HL-60 (cell line): ENCODE measurements around the gene COBLL1.

Experiments
- DNase-seq, 2 experiments: peaks; one replicate each; pipeline ENCODE4 v3.0.0-alpha.2; 2010 to 2020; ENCODE audit warnings: low read depth in 1 of 2, low spot score in 1 of 2
- H3K27ac ChIP-seq: fragments of 250-450 bp; sonication (Bioruptor Pico); replicated peaks from 2 replicates; pipeline ENCODE4 v1.5.1; 2020; ENCODE audit warnings: mild to moderate bottlenecking, moderate library complexity
- H3K27me3 ChIP-seq: fragments of 250-450 bp; sonication (Bioruptor Pico); 2 replicates; pipeline ENCODE4 v1.5.1; 2021; ENCODE audit warnings: mild to moderate bottlenecking, moderate library complexity; ENCODE audit not compliant: insufficient read depth, poor library complexity, severe bottlenecking
- H3K4me3 ChIP-seq: replicated peaks from 2 replicates; pipeline ENCODE4 v1.5.1; 2011; ENCODE audit warnings: mild to moderate bottlenecking, control low read depth, low read length; ENCODE audit not compliant: insufficient read depth
- GABPA ChIP-seq: IDR thresholded peaks from 2 replicates; pipeline ENCODE4 v1.6.1; 2012; ENCODE audit warnings: low read depth
- POLR2AphosphoS5 ChIP-seq: IDR thresholded peaks from 2 replicates; pipeline ENCODE4 v1.6.1; 2012; ENCODE audit warnings: low read depth
- SPI1 ChIP-seq: IDR thresholded peaks from 2 replicates; pipeline ENCODE4 v1.6.1; 2012; ENCODE audit warnings: low read depth, mild to moderate bottlenecking, borderline replicate concordance
- TF ChIP-seq, protein P1 (sequence below): IDR thresholded peaks from one replicate; pipeline ENCODE4 v1.5.1; 2011; ENCODE audit warnings: low read length, control low read depth, inconsistent platforms; ENCODE audit not compliant: insufficient read depth
- TF ChIP-seq, protein P2 (sequence below): IDR thresholded peaks from 2 replicates; pipeline ENCODE4 v1.6.1; 2012; ENCODE audit warnings: low read depth; ENCODE audit not compliant: insufficient replicate concordance

COBLL1 gene

DNA sequence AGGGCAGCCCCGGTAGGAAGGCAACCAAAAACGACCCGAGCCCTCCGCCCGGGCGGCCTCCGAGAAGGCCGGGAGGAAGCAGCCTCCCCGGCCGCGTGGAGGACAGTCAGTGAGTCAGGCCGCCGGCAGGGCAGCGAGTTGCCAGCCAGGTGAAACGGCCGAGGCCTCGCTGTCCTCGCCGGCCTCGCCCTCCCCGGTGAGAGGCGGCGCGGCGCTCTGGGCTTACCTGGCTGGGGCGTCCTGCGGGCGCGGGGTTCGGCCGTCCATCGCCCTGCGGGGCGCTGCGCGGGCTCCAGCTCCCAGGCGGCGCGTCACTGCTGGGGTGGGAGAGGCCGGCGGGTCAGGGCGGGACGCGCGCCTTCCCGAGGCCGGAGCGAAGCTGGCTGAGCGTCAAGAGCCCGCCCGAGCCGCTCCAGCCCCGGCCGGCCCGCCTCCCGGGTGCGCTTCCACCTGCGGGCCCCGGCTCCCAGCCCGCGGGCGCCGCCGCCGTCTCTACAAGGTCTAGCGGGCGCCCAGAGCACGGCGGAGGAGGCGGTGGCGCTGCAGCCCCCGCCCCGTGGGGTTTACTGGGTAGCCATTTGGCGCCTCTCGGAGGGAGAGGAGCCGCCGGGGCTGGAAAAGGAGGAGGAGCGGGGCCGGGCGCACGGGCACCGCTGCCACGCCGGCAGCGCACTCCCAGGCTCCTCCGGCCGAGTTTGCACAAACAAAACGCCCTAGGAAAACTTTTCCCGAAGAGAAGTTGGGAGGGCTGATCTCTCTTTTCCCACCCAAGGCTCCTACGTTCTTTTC, 499 bp downstream of the COBLL1 start:
- TF ChIP-seq GABPA (no peak), POLR2AphosphoS5 (no peak), SPI1 (no peak)
- TF ChIP-seq, protein P1, sequence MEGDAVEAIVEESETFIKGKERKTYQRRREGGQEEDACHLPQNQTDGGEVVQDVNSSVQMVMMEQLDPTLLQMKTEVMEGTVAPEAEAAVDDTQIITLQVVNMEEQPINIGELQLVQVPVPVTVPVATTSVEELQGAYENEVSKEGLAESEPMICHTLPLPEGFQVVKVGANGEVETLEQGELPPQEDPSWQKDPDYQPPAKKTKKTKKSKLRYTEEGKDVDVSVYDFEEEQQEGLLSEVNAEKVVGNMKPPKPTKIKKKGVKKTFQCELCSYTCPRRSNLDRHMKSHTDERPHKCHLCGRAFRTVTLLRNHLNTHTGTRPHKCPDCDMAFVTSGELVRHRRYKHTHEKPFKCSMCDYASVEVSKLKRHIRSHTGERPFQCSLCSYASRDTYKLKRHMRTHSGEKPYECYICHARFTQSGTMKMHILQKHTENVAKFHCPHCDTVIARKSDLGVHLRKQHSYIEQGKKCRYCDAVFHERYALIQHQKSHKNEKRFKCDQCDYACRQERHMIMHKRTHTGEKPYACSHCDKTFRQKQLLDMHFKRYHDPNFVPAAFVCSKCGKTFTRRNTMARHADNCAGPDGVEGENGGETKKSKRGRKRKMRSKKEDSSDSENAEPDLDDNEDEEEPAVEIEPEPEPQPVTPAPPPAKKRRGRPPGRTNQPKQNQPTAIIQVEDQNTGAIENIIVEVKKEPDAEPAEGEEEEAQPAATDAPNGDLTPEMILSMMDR, result no peak
- TF ChIP-seq, protein P2, sequence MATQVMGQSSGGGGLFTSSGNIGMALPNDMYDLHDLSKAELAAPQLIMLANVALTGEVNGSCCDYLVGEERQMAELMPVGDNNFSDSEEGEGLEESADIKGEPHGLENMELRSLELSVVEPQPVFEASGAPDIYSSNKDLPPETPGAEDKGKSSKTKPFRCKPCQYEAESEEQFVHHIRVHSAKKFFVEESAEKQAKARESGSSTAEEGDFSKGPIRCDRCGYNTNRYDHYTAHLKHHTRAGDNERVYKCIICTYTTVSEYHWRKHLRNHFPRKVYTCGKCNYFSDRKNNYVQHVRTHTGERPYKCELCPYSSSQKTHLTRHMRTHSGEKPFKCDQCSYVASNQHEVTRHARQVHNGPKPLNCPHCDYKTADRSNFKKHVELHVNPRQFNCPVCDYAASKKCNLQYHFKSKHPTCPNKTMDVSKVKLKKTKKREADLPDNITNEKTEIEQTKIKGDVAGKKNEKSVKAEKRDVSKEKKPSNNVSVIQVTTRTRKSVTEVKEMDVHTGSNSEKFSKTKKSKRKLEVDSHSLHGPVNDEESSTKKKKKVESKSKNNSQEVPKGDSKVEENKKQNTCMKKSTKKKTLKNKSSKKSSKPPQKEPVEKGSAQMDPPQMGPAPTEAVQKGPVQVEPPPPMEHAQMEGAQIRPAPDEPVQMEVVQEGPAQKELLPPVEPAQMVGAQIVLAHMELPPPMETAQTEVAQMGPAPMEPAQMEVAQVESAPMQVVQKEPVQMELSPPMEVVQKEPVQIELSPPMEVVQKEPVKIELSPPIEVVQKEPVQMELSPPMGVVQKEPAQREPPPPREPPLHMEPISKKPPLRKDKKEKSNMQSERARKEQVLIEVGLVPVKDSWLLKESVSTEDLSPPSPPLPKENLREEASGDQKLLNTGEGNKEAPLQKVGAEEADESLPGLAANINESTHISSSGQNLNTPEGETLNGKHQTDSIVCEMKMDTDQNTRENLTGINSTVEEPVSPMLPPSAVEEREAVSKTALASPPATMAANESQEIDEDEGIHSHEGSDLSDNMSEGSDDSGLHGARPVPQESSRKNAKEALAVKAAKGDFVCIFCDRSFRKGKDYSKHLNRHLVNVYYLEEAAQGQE, result no peak
- H3K27me3 ChIP-seq, result peaks cover 29% of the 10 kb centered on the region
- DNase-seq, result no peak
- H3K4me3 ChIP-seq, result peak overlapping the region; percentile 47
- H3K27ac ChIP-seq, result no peak overlapping the region

GRCh38 chr2:164840458-164840929, 1.1 kb downstream of the COBLL1 start:
- Histone ChIP-seq H3K4me3 (no peak overlapping the region), H3K27ac (no peak overlapping the region), H3K27me3 (peaks cover 29% of the 10 kb centered on the region)
- TF ChIP-seq, protein P2, result no peak
- TF ChIP-seq SPI1 (no peak), POLR2AphosphoS5 (no peak), GABPA (no peak)
- TF ChIP-seq, protein P1, result no peak
- DNase-seq, result no peak

- no peak for TF ChIP-seq GABPA
- no peak for TF ChIP-seq POLR2AphosphoS5
- TF ChIP-seq, protein P2, result no peak
- TF ChIP-seq SPI1, result no peak
- TF ChIP-seq, protein P1, result no peak
- H3K27ac ChIP-seq, result no peak overlapping the region
- H3K4me3 ChIP-seq, result no peak overlapping the region
- DNase-seq, result no peak
- peaks cover 29% of the 10 kb centered on the region for H3K27me3 ChIP-seq
These were observed 1.6 kb downstream of the COBLL1 start for GRCh38 chr2:164839914-164840457.
